Psoas muscle (tissue), 8 donors: ENCODE measurements around the gene KRTAP10-1. TPM values are rescaled to one million over a fixed set of nuclear protein-coding genes. Genes with fewer than 3 reads are reported as not detected.

Experiments
- ATAC-seq, 4 donors: fragments of 200-7000 bp; cut with Tn5 transposase; one replicate each; pipeline ENCODE4 v1.9.1; 2020; ENCODE audit warnings: moderate library complexity in 3 of 4, mild to moderate bottlenecking in 2 of 4
- DNase-seq, 2 donors: peaks; one replicate each; pipeline ENCODE4 v3.0.0-alpha.2; 2020
- H3K27ac ChIP-seq: fragments of 200-600 bp; one replicate; pipeline ENCODE4 v1.8.0; 2022
- H3K27me3 ChIP-seq, 3 donors: fragments of 200-600 bp in 1 of 3; one replicate each; pipeline versions ENCODE4 v1.6.1 to v1.8.0; 2013 to 2022; ENCODE audit warnings: low read length in 2 of 3, mild to moderate bottlenecking in 2 of 3, moderate library complexity in 1 of 3; ENCODE audit not compliant: insufficient read depth in 3 of 3
- H3K36me3 ChIP-seq, 2 donors: fragments of 200-600 bp in 1 of 2; one replicate each; pipeline versions ENCODE4 v1.6.1 to v1.8.0; 2013 to 2022; ENCODE audit warnings: low read depth in 1 of 2, mild to moderate bottlenecking in 1 of 2, moderate library complexity in 1 of 2; ENCODE audit not compliant: insufficient read depth in 1 of 2
- H3K4me1 ChIP-seq: fragments of 200-600 bp; one replicate; pipeline ENCODE4 v1.8.0; 2022
- H3K4me3 ChIP-seq: fragments of 200-600 bp; one replicate; pipeline ENCODE4 v1.8.0; 2022; ENCODE audit warnings: mild to moderate bottlenecking
- H3K9me3 ChIP-seq: fragments of 200-600 bp; one replicate; pipeline ENCODE4 v1.8.0; 2022
- CTCF ChIP-seq: fragments of 200-600 bp; IDR thresholded peaks from one replicate; pipeline ENCODE4 v1.8.0; 2022; ENCODE audit warnings: antibody characterized with exemption
- WGBS, 3 donors: extraction: QIAGEN DNeasy Blood & Tissue Kit; methylation state at CpG; one replicate each; pipeline versions ENCODE4 v1.1.6 to v1.1.7; 2013; 5-methylcytosine and 5-hydroxymethylcytosine counted together
- intact Hi-C, 2 donors: fragments of 100-400 bp; cut with DNase I; formaldehyde crosslinking; loops; one replicate each; pipeline versions ENCODE4 v1.11.0 to v1.14.2; 2022
- polyA plus RNA-seq, 3 donors: library from polyadenylated mRNA; stranded (reverse); fragments of 200-250 nt; gene quantifications; one replicate each; pipeline ENCODE4 v1.2.3, GENCODE V29; 2013
- total RNA-seq, 4 donors: library from RNA; stranded (reverse); fragmentation: NEBNext Ultra II Directional in 2 of 4; extraction: Animal tissue kit (Norgen Biotek cat#: 25700) in 2 of 4; gene quantifications; one replicate each; pipeline versions ENCODE4 v1.2.1 to v1.2.4, GENCODE V29; 2021 to 2023
- donor health status: healthy with polysubstance abuse.
- donor health status: DM: no; HTN: no; CAD: no; lungs with moderate emphysema.
- donor health status: Bipolar disorder and iron deficiency.
- donor health status: healthy.
- donor health status: DM: yes; HTN: yes; CAD: no.
- donor health status: DM: no; HTN: no; CAD: no.
- donor health status: DM: no; HTN: no; CAD: no.
- donor health status: DM: yes; HTN: yes; CAD: no.

The KRTAP10-1 gene
- total and polyA plus RNA-seq, 7 donors = not detected

DNA sequence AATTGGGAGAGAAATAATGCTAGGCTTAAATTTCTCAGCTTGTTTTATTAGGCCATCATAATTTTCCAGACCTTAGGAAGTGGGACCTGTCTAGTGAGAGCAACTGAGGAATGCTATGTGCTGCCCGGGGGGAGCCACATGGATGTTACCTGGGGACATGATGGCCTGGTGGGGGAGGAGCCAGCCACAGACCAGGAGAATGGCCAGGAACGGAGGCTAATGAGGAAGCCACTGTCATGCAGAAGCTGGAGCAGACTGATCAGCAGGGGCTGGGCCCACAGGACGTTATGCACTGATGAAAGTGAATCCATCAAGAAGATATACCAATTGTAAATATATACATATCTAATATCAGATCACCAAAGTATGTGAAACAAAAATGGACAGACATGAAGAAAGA, 4.6 kb upstream of the KRTAP10-1 start:
- Histone ChIP-seq H3K9me3 (peaks cover 4% of the 10 kb centered on the region), H3K27ac (no peak overlapping the region), H3K36me3 (no peaks in the 10 kb centered on the region), H3K27me3 (peaks cover 0 to 31% (median 8%) of the 10 kb centered on the region in 3 donors), H3K4me1 (no peaks in the 10 kb centered on the region), H3K4me3 (no peak overlapping the region)
- ATAC-seq (no peak), DNase-seq (no peak)
- 63 to 70% (median 67%) methylated on average over 3 of the region's 3 CpGs for WGBS, 3 donors
- intact Hi-C loops = no loop called here
- no peak for TF ChIP-seq CTCF

- no peak for TF ChIP-seq CTCF
- Histone ChIP-seq H3K36me3 (no peaks in the 10 kb centered on the region), H3K27me3 (peaks cover 0 to 20% (median 7%) of the 10 kb centered on the region in 3 donors), H3K4me3 (no peak overlapping the region), H3K4me1 (no peaks in the 10 kb centered on the region), H3K9me3 (peaks cover 4% of the 10 kb centered on the region), H3K27ac (no peak overlapping the region)
- no peak for ATAC-seq
- intact Hi-C loops = no loop called here
- DNase-seq = no peak
- WGBS, 3 donors = 82 to 85% (median 83%) methylated on average over 1 of the region's 1 CpG
Observed at GRCh38 chr21:44542716-44543115, 2.7 kb upstream of the KRTAP10-1 start.

DNA sequence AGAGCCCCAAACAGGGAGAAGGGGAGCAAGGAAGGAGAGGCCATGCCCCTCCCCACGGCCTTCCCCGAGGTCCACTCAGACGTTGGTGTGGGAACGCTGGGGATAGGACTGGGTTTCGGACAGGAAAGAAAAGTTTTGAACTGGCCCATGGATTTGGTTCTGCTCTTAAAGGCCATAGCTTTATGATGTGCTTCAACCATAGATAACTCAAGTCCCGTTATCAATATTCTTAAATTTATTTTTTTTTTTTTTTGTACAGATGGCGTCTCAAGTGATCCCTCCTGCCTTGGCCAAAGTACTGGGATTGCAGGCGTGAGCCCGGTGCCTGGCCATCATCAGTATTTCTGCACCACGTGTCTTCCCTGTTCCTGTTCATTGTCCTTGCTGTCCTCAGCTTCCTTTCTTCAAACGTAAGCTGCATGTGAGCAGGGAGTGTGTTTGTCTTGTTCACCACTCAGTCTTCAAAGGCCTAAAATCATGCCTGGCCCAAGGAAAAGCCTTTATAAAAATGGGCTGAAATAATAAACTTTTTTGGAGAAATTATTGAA, 820 bp upstream of the KRTAP10-1 start:
- WGBS, 3 donors = 72 to 78% (median 72%) methylated on average over 11 of the region's 11 CpGs
- Histone ChIP-seq H3K4me3 (no peak overlapping the region), H3K27ac (no peak overlapping the region), H3K4me1 (no peaks in the 10 kb centered on the region), H3K9me3 (no peaks in the 10 kb centered on the region), H3K36me3 (no peaks in the 10 kb centered on the region), H3K27me3 (peaks cover 0 to 17% (median 7%) of the 10 kb centered on the region in 3 donors)
- intact Hi-C loops = no loop called here
- DNase-seq (no peak), ATAC-seq (no peak)
- TF ChIP-seq CTCF = no peak

- Histone ChIP-seq H3K27me3 (peaks cover 0 to 17% (median 9%) of the 10 kb centered on the region in 3 donors), H3K9me3 (no peaks in the 10 kb centered on the region), H3K36me3 (no peaks in the 10 kb centered on the region), H3K4me3 (no peak overlapping the region), H3K27ac (no peak overlapping the region), H3K4me1 (no peaks in the 10 kb centered on the region)
- 19 to 24% (median 21%) methylated on average over 6 to 14 of the region's 14 CpGs for WGBS, 3 donors
- TF ChIP-seq CTCF = no peak
- intact Hi-C loops = no loop called here
- no peak for DNase-seq
- ATAC-seq = no peak
Observed at GRCh38 chr21:44539046-44539445, 949 bp downstream of the KRTAP10-1 start.
